SK-N-SH treated with all-trans-retinoic acid at 6 μM for 48 hours (cell line): ENCODE measurements around the gene STUM.

Experiments
- BACH2 ChIP-seq: fragments of 250-450 bp; sonication (Bioruptor Pico); IDR thresholded peaks from 2 replicates; pipeline ENCODE4 v1.9.0; 2021; ENCODE audit warnings: mild to moderate bottlenecking, borderline replicate concordance
- CSDC2 ChIP-seq: fragments of 250-450 bp; sonication (Bioruptor Pico); IDR thresholded peaks from 2 replicates; pipeline ENCODE4 v1.5.0; 2020; ENCODE audit warnings: mild to moderate bottlenecking, moderate library complexity
- ISL1 ChIP-seq: fragments of 250-450 bp; sonication (Bioruptor Pico); IDR thresholded peaks from 2 replicates; pipeline ENCODE4 v2.1.2; 2022; ENCODE audit warnings: mild to moderate bottlenecking, moderate library complexity
- OSR1 ChIP-seq: fragments of 250-450 bp; sonication (Bioruptor Pico); IDR thresholded peaks from 2 replicates; pipeline ENCODE4 v1.8.0; 2022; ENCODE audit warnings: moderate library complexity, mild to moderate bottlenecking, inconsistent platforms
- POU6F1 ChIP-seq: fragments of 250-450 bp; sonication (Bioruptor Pico); IDR thresholded peaks from 2 replicates; pipeline ENCODE4 v1.8.0; 2021; ENCODE audit warnings: low read depth, mild to moderate bottlenecking, moderate library complexity, borderline replicate concordance
- RARB ChIP-seq: fragments of 250-450 bp; sonication (Bioruptor Pico); IDR thresholded peaks from 2 replicates; pipeline ENCODE4 v1.8.0; 2021; ENCODE audit warnings: mild to moderate bottlenecking, moderate library complexity
- TCF4 ChIP-seq: fragments of 250-450 bp; sonication (Bioruptor Pico); IDR thresholded peaks from 2 replicates; pipeline ENCODE4 v1.8.0; 2021; ENCODE audit warnings: mild to moderate bottlenecking, moderate library complexity, borderline replicate concordance
- TOX ChIP-seq: fragments of 250-450 bp; sonication (Bioruptor Pico); IDR thresholded peaks from 2 replicates; pipeline ENCODE4 v1.8.0; 2021; ENCODE audit warnings: mild to moderate bottlenecking, moderate library complexity, borderline replicate concordance
- ZC3H10 ChIP-seq: fragments of 250-450 bp; sonication (Bioruptor Pico); IDR thresholded peaks from 2 replicates; pipeline ENCODE4 v1.5.1; 2021; ENCODE audit warnings: mild to moderate bottlenecking, moderate library complexity
- ZFP30 ChIP-seq: fragments of 450-650 bp; formaldehyde crosslinking; IDR thresholded peaks from 2 replicates; pipeline ENCODE4 v1.5.0; 2022; ENCODE audit warnings: mild to moderate bottlenecking, moderate library complexity
- ZNF8 ChIP-seq: fragments of 450-650 bp; formaldehyde crosslinking; IDR thresholded peaks from 2 replicates; pipeline ENCODE4 v1.5.0; 2020; ENCODE audit warnings: mild to moderate bottlenecking, moderate library complexity
- TF ChIP-seq, protein P1 (sequence below): fragments of 250-450 bp; sonication (Bioruptor Pico); IDR thresholded peaks from 2 replicates; pipeline ENCODE4 v1.8.0; 2020; ENCODE audit warnings: mild to moderate bottlenecking, moderate library complexity, borderline replicate concordance
- TF ChIP-seq, protein P2 (sequence below): fragments of 250-450 bp; sonication (Bioruptor Pico); IDR thresholded peaks from 2 replicates; pipeline ENCODE4 v1.5.1; 2021; ENCODE audit warnings: mild to moderate bottlenecking, moderate library complexity

DNA sequence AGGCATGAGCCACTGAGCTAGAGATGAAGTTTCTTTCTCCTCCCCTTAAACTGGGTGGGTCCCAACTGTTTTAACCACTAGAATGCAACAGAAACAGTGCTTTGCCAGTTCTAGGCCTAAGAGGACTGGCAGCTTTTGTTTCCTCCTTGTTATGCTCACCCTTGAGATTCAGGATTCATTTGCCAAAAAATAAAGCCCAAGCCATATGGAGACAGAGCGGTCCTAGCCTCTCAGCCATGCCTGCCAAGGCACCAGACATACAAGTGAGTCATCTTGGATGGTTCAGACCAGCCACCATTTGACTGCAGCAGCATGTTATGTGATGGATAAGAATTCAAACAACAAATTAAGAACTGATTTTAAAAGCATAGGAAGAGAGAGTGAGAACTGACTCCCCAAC lies 38.1 kb upstream of the STUM start:
- TF ChIP-seq ZFP30: no peak
- TF ChIP-seq, protein P1, sequence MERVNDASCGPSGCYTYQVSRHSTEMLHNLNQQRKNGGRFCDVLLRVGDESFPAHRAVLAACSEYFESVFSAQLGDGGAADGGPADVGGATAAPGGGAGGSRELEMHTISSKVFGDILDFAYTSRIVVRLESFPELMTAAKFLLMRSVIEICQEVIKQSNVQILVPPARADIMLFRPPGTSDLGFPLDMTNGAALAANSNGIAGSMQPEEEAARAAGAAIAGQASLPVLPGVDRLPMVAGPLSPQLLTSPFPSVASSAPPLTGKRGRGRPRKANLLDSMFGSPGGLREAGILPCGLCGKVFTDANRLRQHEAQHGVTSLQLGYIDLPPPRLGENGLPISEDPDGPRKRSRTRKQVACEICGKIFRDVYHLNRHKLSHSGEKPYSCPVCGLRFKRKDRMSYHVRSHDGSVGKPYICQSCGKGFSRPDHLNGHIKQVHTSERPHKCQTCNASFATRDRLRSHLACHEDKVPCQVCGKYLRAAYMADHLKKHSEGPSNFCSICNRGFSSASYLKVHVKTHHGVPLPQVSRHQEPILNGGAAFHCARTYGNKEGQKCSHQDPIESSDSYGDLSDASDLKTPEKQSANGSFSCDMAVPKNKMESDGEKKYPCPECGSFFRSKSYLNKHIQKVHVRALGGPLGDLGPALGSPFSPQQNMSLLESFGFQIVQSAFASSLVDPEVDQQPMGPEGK (CRISPR knock-in tag): no peak
- no peak for TF ChIP-seq RARB (CRISPR knock-in tag)
- TF ChIP-seq, protein P2, sequence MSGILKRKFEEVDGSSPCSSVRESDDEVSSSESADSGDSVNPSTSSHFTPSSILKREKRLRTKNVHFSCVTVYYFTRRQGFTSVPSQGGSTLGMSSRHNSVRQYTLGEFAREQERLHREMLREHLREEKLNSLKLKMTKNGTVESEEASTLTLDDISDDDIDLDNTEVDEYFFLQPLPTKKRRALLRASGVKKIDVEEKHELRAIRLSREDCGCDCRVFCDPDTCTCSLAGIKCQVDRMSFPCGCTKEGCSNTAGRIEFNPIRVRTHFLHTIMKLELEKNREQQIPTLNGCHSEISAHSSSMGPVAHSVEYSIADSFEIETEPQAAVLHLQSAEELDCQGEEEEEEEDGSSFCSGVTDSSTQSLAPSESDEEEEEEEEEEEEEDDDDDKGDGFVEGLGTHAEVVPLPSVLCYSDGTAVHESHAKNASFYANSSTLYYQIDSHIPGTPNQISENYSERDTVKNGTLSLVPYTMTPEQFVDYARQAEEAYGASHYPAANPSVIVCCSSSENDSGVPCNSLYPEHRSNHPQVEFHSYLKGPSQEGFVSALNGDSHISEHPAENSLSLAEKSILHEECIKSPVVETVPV (CRISPR knock-in tag): no peak
- no peak for TF ChIP-seq CSDC2 (CRISPR knock-in tag)
- TF ChIP-seq POU6F1 (CRISPR knock-in tag): no peak
- no peak for TF ChIP-seq ZC3H10
- no peak for TF ChIP-seq ISL1 (CRISPR knock-in tag)
- TF ChIP-seq ZNF8 (CRISPR knock-in tag): no peak
- TF ChIP-seq BACH2 (CRISPR knock-in tag): no peak
- TF ChIP-seq TCF4 (CRISPR knock-in tag): no peak
- no peak for TF ChIP-seq OSR1 (CRISPR knock-in tag)
- TF ChIP-seq TOX (CRISPR knock-in tag): no peak
